Neural progenitor cell (in vitro differentiated cells): Measurements from ENCODE around the gene TLR9. TPM values are rescaled to one million over a fixed set of nuclear protein-coding genes. Genes with fewer than 3 reads are reported as not detected.
"Not testable (repeated sequence)": the region's sequence is repeated elsewhere in the genome, so short reads cannot be mapped to it uniquely, and the experiment has no call there.

Experiments
- DNase-seq: peaks from one replicate; pipeline ENCODE4 v3.0.0-alpha.2; 2016; ENCODE audit warnings: low spot score
- H2AFZ ChIP-seq: fragments of 200-600 bp; sonication (generic); replicated peaks from 2 replicates; pipeline ENCODE4 v1.6.1; 2016; ENCODE audit warnings: antibody characterized with exemption
- H3F3A ChIP-seq: fragments of 200-600 bp; sonication (generic); 2 replicates; pipeline ENCODE4 v1.6.1; 2016; ENCODE audit warnings: antibody characterized with exemption, low read depth
- H3K27ac ChIP-seq: fragments of 200-600 bp; sonication (generic); 2 replicates; pipeline ENCODE4 v1.5.1; 2016; ENCODE audit warnings: mild to moderate bottlenecking
- H3K27me3 ChIP-seq: fragments of 200-600 bp; sonication (generic); 2 replicates; pipeline ENCODE4 v1.6.1; 2016; ENCODE audit warnings: mild to moderate bottlenecking, moderate library complexity
- H3K36me3 ChIP-seq: fragments of 200-600 bp; sonication (generic); 2 replicates; pipeline ENCODE4 v1.5.1; 2016
- H3K4me1 ChIP-seq: fragments of 200-600 bp; sonication (generic); 2 replicates; pipeline ENCODE4 v1.6.1; 2016; ENCODE audit warnings: mixed run types
- H3K4me2 ChIP-seq: fragments of 200-600 bp; sonication (generic); 2 replicates; pipeline ENCODE4 v1.6.1; 2016
- H3K4me3 ChIP-seq: fragments of 200-600 bp; sonication (generic); 2 replicates; pipeline ENCODE4 v1.5.1; 2016
- H3K79me2 ChIP-seq: fragments of 200-600 bp; sonication (generic); 2 replicates; pipeline ENCODE4 v1.6.1; 2016; ENCODE audit warnings: low read depth
- H3K9ac ChIP-seq: fragments of 200-600 bp; sonication (generic); 2 replicates; pipeline ENCODE4 v1.6.1; 2016
- H3K9me3 ChIP-seq: fragments of 200-600 bp; sonication (generic); 2 replicates; pipeline ENCODE4 v1.5.1; 2016; ENCODE audit warnings: low read depth
- H4K20me1 ChIP-seq: fragments of 200-600 bp; sonication (generic); 2 replicates; pipeline ENCODE4 v1.6.1; 2016; ENCODE audit warnings: low read depth
- H3K27ac Mint-ChIP-seq: 3 replicates; pipeline ENCODE4 v1.8.0; 2021; ENCODE audit warnings: mixed read lengths
- H3K27me3 Mint-ChIP-seq: 2 replicates; pipeline ENCODE4 v1.8.0; 2022; ENCODE audit warnings: low read depth, mild to moderate bottlenecking, inconsistent platforms, moderate library complexity, mixed read lengths; ENCODE audit not compliant: insufficient read depth
- H3K36me3 Mint-ChIP-seq: 3 replicates; pipeline ENCODE4 v1.8.0; 2021; ENCODE audit warnings: mixed read lengths
- H3K4me1 Mint-ChIP-seq: 3 replicates; pipeline ENCODE4 v1.8.0; 2021; ENCODE audit warnings: mixed read lengths
- H3K4me3 Mint-ChIP-seq: 3 replicates; pipeline ENCODE4 v1.8.0; 2021; ENCODE audit warnings: mild to moderate bottlenecking, moderate library complexity, mixed read lengths
- H3K9me3 Mint-ChIP-seq: 3 replicates; pipeline ENCODE4 v1.8.0; 2020; ENCODE audit warnings: mixed read lengths
- EZH2 ChIP-seq: fragments of 200-600 bp; sonication (generic); IDR thresholded peaks from 2 replicates; pipeline ENCODE4 v1.6.1; 2017; ENCODE audit warnings: antibody characterized with exemption, mild to moderate bottlenecking, moderate library complexity
- EZH2phosphoT487 ChIP-seq: fragments of 200-600 bp; sonication (generic); IDR thresholded peaks from 2 replicates; pipeline ENCODE4 v1.6.1; 2017; ENCODE audit warnings: antibody characterized with exemption
- total RNA-seq: library from RNA; depleted of rRNA; stranded (reverse); fragments of >200 nt; gene quantifications from 2 replicates; pipeline ENCODE4 v1.2.3, GENCODE V29; 2015; ENCODE audit warnings: low replicate concordance
- TF ChIP-seq, protein P1 (sequence below): fragments of 200-600 bp; sonication (generic); IDR thresholded peaks from 2 replicates; pipeline ENCODE4 v1.5.1; 2017; ENCODE audit warnings: antibody characterized with exemption, mild to moderate bottlenecking

The TLR9 gene
- total RNA-seq, 1 donor from 2014 or later: not detected

- no peak for DNase-seq
- Histone ChIP-seq H3K27ac (no peak overlapping the region), H3K4me3 (no peak overlapping the region), H4K20me1 (no peaks in the 10 kb centered on the region), H2AFZ (no peak overlapping the region), H3K27me3 (no peaks in the 10 kb centered on the region), H3K4me1 (no peaks in the 10 kb centered on the region), H3K36me3 (no peaks in the 10 kb centered on the region), H3K9me3 (no peaks in the 10 kb centered on the region), H3K79me2 (no peaks in the 10 kb centered on the region), H3F3A (no peaks in the 10 kb centered on the region), H3K9ac (no peak overlapping the region), H3K4me2 (no peak overlapping the region)
- TF ChIP-seq, protein P1, sequence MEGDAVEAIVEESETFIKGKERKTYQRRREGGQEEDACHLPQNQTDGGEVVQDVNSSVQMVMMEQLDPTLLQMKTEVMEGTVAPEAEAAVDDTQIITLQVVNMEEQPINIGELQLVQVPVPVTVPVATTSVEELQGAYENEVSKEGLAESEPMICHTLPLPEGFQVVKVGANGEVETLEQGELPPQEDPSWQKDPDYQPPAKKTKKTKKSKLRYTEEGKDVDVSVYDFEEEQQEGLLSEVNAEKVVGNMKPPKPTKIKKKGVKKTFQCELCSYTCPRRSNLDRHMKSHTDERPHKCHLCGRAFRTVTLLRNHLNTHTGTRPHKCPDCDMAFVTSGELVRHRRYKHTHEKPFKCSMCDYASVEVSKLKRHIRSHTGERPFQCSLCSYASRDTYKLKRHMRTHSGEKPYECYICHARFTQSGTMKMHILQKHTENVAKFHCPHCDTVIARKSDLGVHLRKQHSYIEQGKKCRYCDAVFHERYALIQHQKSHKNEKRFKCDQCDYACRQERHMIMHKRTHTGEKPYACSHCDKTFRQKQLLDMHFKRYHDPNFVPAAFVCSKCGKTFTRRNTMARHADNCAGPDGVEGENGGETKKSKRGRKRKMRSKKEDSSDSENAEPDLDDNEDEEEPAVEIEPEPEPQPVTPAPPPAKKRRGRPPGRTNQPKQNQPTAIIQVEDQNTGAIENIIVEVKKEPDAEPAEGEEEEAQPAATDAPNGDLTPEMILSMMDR: no peak
- TF ChIP-seq EZH2phosphoT487 (no peak), EZH2 (no peak)
- Mint-ChIP-seq H3K27ac (no peak overlapping the region), H3K9me3 (no peaks in the 10 kb centered on the region), H3K27me3 (peaks cover 11% of the 10 kb centered on the region), H3K36me3 (no peaks in the 10 kb centered on the region), H3K4me1 (peaks cover 10% of the 10 kb centered on the region), H3K4me3 (no peak overlapping the region)
Measured at GRCh38 chr3:52178537-52178936, 46.9 kb downstream of the TLR9 start.

GRCh38 chr3:52178126-52178525 is 47.3 kb downstream of the TLR9 start:
- not testable (repeated sequence) for H3K4me3 Mint-ChIP-seq, H3K79me2 ChIP-seq, H3K27me3 ChIP-seq, H3K4me1 ChIP-seq, H3K36me3 ChIP-seq, H3K9me3 Mint-ChIP-seq, H3K9me3 ChIP-seq, H3K9ac ChIP-seq, H3K36me3 Mint-ChIP-seq, H3K4me3 ChIP-seq, H3K4me1 Mint-ChIP-seq, H3K27ac ChIP-seq, H4K20me1 ChIP-seq, H3K4me2 ChIP-seq, H2AFZ ChIP-seq, DNase-seq, H3K27ac Mint-ChIP-seq, H3F3A ChIP-seq
- peaks cover 12% of the 10 kb centered on the region for H3K27me3 Mint-ChIP-seq

- H3K9ac ChIP-seq: no peak overlapping the region
- H3K36me3 ChIP-seq: no peaks in the 10 kb centered on the region
- H3K4me3 ChIP-seq: no peak overlapping the region
- no peak for DNase-seq
- H3K27ac ChIP-seq: no peak overlapping the region
- peaks cover 12% of the 10 kb centered on the region for H3K27me3 Mint-ChIP-seq
- H3K79me2 ChIP-seq: no peaks in the 10 kb centered on the region
- no peak overlapping the region for H3K4me3 Mint-ChIP-seq
- TF ChIP-seq, protein P1: no peak
- TF ChIP-seq EZH2phosphoT487 (no peak), EZH2 (no peak)
- no peaks in the 10 kb centered on the region for H4K20me1 ChIP-seq
- H2AFZ ChIP-seq: no peak overlapping the region
- no peaks in the 10 kb centered on the region for H3K27me3 ChIP-seq
- H3K4me1 ChIP-seq: no peaks in the 10 kb centered on the region
- H3F3A ChIP-seq: no peaks in the 10 kb centered on the region
- no peaks in the 10 kb centered on the region for H3K36me3 Mint-ChIP-seq
- H3K9me3 Mint-ChIP-seq: no peaks in the 10 kb centered on the region
- H3K9me3 ChIP-seq: no peaks in the 10 kb centered on the region
- H3K27ac Mint-ChIP-seq: peak overlapping the region; percentile 42
- no peak overlapping the region for H3K4me2 ChIP-seq
- H3K4me1 Mint-ChIP-seq: peaks cover 10% of the 10 kb centered on the region
Measured at GRCh38 chr3:52177701-52178042, 47.8 kb downstream of the TLR9 start.

GRCh38 chr3:52176951-52177700 is 48.3 kb downstream of the TLR9 start:
- Histone ChIP-seq H3K9ac (no peak overlapping the region), H3K27ac (no peak overlapping the region), H3K27me3 (no peaks in the 10 kb centered on the region), H3K4me3 (no peak overlapping the region), H4K20me1 (no peaks in the 10 kb centered on the region), H3K4me2 (no peak overlapping the region), H3F3A (no peaks in the 10 kb centered on the region), H3K79me2 (no peaks in the 10 kb centered on the region), H2AFZ (no peak overlapping the region), H3K4me1 (no peaks in the 10 kb centered on the region), H3K36me3 (no peaks in the 10 kb centered on the region), H3K9me3 (no peaks in the 10 kb centered on the region)
- no peak for DNase-seq
- H3K4me3 Mint-ChIP-seq: no peak overlapping the region
- TF ChIP-seq, protein P1: no peak
- no peak for TF ChIP-seq EZH2
- TF ChIP-seq EZH2phosphoT487: no peak
- no peaks in the 10 kb centered on the region for H3K9me3 Mint-ChIP-seq
- peak overlapping the region; percentile 42 for H3K27ac Mint-ChIP-seq
- H3K4me1 Mint-ChIP-seq: peaks cover 12% of the 10 kb centered on the region
- H3K36me3 Mint-ChIP-seq: no peaks in the 10 kb centered on the region
- peaks cover 12% of the 10 kb centered on the region for H3K27me3 Mint-ChIP-seq
